NCI-H1048 (cell line): ENCODE results near the gene VENTX.

Source experiments
- DNase-seq: peaks from one replicate; lab custom pipeline; 2025; lab: John Stamatoyannopoulos, UW

Gene VENTX

GRCh38 chr10:133235265-133235855 lies 2.3 kb upstream of the VENTX start:
- DNase-seq, result no peak

- DNase-seq, result no peak
Measured at GRCh38 chr10:133235932-133236331, 1.7 kb upstream of the VENTX start.

GRCh38 chr10:133236401-133237240 lies 1.0 kb upstream of the VENTX start:
- no peak for DNase-seq

GRCh38 chr10:133237241-133237587 lies 441 bp upstream of the VENTX start:
- no peak for DNase-seq

GRCh38 chr10:133238466-133238804 lies 780 bp downstream of the VENTX start:
- DNase-seq, result no peak

GRCh38 chr10:133239990-133240389 lies 2.3 kb downstream of the VENTX start:
- no peak for DNase-seq

GRCh38 chr10:133241501-133242205 lies 4.0 kb downstream of the VENTX start:
- no peak for DNase-seq

- no peak for DNase-seq
Measured at GRCh38 chr10:133242611-133243356, 5.1 kb downstream of the VENTX start.

- DNase-seq, result no peak
Measured at GRCh38 chr10:133243593-133243992, 5.9 kb downstream of the VENTX start.

GRCh38 chr10:133245439-133246235 lies 8.0 kb downstream of the VENTX start:
- no peak for DNase-seq

GRCh38 chr10:133246236-133246626 lies 8.6 kb downstream of the VENTX start:
- DNase-seq, result no peak

- no peak for DNase-seq
Measured at GRCh38 chr10:133247681-133248333, 10.2 kb downstream of the VENTX start.

GRCh38 chr10:133248334-133248715 lies 10.7 kb downstream of the VENTX start:
- no peak for DNase-seq

GRCh38 chr10:133249094-133249780 lies 11.6 kb downstream of the VENTX start:
- DNase-seq, result no peak

GRCh38 chr10:133249975-133250754 lies 12.5 kb downstream of the VENTX start:
- no peak for DNase-seq

- DNase-seq, result no peak
Measured at GRCh38 chr10:133251388-133252222, 13.9 kb downstream of the VENTX start.

- DNase-seq, result no peak
Measured at GRCh38 chr10:133252223-133252552, 14.5 kb downstream of the VENTX start.

GRCh38 chr10:133253361-133253955 lies 15.8 kb downstream of the VENTX start:
- DNase-seq, result no peak
